Measurements from ENCODE around the gene RNF126. TPM values are rescaled to one million over a fixed set of nuclear protein-coding genes. Genes with fewer than 3 reads are reported as not detected.

RNF126 gene
- total RNA-seq, 4 donors from 2014 or later = 96.0 to 118 (median 106) TPM

DNA sequence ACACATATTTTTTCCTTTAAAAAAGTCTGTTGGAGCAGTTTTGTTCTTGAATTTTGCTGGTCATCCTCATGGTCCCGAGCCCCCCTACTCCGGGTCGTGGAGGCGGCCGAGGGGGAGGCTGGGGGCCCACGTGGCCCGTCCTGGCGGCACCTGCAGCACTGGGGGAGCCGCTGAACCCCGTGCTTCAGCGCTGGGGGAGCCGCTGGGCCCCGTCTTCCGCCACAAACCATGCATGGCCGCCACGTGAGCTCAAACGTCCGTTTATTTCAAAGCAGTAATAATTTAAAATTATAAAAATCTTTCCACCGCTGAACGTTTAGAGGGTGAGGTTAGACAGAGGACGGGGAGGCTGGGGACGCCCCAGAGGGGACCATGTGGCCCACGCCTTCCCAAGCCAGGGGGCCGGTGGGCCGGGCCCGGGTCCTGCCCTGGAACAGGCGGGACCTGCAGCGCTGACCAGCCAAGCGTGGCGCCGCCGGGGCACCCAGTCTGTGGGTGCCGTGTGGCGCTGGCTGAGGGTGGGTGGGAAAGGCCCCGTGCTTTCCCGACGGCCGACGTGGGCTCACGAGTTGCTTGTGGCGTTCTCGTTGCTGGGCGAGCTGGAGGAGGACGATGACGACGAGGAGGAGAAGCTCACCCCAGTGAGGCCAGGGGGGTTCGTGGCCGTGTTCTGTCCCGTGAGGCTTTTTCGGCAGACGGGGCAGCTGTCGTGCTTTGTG lies 15.3 kb downstream of the RNF126 start:
- H3K4me3 ChIP-seq = no peak overlapping the region

DNA sequence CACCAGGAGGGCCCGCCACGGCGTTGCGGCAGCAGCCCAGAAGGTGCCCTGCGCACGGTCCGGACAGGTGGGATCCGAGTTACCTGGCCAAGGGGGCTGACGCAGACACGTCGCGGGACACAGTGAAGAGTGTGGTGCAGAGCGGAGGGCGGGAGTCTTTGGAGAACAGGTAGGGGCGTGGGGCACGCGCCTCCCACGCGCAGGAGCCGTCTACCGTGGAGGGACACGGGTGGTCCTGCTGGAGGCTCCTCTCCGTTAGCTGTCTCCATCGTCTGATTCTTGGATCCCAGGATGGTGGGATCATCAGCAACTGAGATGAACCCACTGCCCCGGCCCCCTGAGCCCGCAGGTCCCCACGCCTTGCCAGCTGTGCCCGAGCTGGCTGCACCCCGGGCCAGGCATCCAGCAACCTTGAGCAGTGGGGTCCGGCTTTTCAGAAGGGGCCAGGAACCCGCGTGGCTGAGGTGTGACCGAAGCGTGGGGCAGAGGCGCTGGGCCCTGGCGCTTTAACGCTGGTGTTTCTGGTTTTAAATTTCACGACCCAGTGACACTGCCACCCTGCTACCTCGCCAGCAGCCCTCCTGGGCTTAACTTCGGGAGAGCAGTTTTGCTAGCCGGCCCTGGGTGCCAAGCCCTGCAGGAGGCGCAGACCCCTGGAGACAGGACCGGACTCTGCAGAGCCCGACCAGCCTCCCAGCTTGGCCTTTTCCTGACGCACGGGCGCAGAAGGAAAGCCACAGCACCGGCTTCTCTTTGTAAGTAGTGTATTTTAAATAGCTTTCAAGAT lies 16.0 kb downstream of the RNF126 start:
- H3K36me3 ChIP-seq = peaks cover 74% of the 10 kb centered on the region
- H3K9me3 ChIP-seq = no peaks in the 10 kb centered on the region
- no peak overlapping the region for H3K4me3 ChIP-seq
- TF ChIP-seq POLR2A (IDR thresholded peaks at IDR 0.05) (no peak), POLR2AphosphoS5 (IDR thresholded peaks at IDR 0.05) (no peak)
- WGBS = 93% methylated on average over 35 of the region's 48 CpGs
- no peak overlapping the region for H3K27ac ChIP-seq
- no peaks in the 10 kb centered on the region for H3K27me3 ChIP-seq
- no peaks in the 10 kb centered on the region for H3K4me1 ChIP-seq
- no peak for DNase-seq (ENCODE audit: low spot score in 2 of 2)

More for the DNA sequence above, 15.3 kb downstream of the RNF126 start:
- Histone ChIP-seq H3K27me3 (no peaks in the 10 kb centered on the region), H3K36me3 (peaks cover 81% of the 10 kb centered on the region), H3K27ac (no peak overlapping the region), H3K9me3 (no peaks in the 10 kb centered on the region), H3K4me1 (no peaks in the 10 kb centered on the region)
- 93% methylated on average over 27 of the region's 52 CpGs for WGBS
- DNase-seq (ENCODE audit: low spot score in 2 of 2) = no peak
- no peak for TF ChIP-seq EP300 (IDR thresholded peaks at IDR 0.05)

DNA sequence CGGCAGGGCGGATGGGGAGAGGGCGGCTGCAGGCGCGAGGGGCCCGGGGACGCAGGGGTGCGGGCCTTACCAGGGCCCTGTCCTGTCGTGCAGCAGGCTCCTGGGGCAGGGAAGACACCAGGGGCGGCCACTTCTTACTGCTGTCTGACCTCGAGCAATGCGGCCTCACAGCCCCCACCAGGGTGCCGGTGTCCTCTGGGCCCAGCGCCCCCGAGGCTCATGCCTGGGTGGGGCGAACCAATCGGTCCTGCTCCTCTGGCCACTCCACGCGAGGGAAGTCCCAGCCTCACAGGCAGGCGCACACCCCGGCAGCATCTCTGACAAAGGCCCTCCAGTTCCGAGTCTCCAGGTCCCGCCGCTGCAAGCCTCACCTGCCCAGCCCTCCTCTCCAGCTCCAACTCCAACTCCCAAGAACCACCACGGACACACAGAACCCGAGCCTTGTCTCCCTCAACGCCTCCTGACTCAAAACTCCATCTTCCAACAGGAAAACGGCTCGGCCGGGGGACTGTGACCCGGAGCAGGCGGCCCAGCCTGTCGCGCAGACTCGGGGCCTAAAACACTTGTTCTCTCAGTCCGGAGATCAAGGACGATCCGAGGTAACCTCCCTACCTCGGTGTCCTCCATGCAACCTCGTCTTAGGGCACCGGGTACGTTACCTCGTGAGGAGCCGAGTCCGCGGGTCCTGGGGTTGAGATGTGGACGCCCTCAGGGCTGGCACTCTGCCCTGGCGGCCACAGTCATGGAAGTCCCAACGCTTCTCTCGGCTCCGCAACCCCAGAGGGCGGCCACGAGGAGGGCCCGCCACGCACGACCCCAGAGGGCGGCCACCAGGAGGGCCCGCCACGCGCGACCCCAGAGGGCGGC lies 16.9 kb downstream of the RNF126 start:
- peak in 1 of 2 donors; percentile 63 for DNase-seq (ENCODE audit: low spot score in 2 of 2)
- Histone ChIP-seq H3K4me1 (no peaks in the 10 kb centered on the region), H3K9me3 (no peaks in the 10 kb centered on the region), H3K27me3 (no peaks in the 10 kb centered on the region), H3K4me3 (no peak overlapping the region), H3K27ac (no peak overlapping the region), H3K36me3 (peaks cover 66% of the 10 kb centered on the region)
- WGBS = 90% methylated on average over 34 of the region's 62 CpGs
- TF ChIP-seq POLR2A (IDR thresholded peaks at IDR 0.05) = no peak
- no peak for TF ChIP-seq POLR2AphosphoS5 (IDR thresholded peaks at IDR 0.05)
- TF ChIP-seq, protein P1, sequence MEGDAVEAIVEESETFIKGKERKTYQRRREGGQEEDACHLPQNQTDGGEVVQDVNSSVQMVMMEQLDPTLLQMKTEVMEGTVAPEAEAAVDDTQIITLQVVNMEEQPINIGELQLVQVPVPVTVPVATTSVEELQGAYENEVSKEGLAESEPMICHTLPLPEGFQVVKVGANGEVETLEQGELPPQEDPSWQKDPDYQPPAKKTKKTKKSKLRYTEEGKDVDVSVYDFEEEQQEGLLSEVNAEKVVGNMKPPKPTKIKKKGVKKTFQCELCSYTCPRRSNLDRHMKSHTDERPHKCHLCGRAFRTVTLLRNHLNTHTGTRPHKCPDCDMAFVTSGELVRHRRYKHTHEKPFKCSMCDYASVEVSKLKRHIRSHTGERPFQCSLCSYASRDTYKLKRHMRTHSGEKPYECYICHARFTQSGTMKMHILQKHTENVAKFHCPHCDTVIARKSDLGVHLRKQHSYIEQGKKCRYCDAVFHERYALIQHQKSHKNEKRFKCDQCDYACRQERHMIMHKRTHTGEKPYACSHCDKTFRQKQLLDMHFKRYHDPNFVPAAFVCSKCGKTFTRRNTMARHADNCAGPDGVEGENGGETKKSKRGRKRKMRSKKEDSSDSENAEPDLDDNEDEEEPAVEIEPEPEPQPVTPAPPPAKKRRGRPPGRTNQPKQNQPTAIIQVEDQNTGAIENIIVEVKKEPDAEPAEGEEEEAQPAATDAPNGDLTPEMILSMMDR (IDR thresholded peaks at IDR 0.05) = no peak
- TF ChIP-seq EP300 (IDR thresholded peaks at IDR 0.05) = no peak

DNA sequence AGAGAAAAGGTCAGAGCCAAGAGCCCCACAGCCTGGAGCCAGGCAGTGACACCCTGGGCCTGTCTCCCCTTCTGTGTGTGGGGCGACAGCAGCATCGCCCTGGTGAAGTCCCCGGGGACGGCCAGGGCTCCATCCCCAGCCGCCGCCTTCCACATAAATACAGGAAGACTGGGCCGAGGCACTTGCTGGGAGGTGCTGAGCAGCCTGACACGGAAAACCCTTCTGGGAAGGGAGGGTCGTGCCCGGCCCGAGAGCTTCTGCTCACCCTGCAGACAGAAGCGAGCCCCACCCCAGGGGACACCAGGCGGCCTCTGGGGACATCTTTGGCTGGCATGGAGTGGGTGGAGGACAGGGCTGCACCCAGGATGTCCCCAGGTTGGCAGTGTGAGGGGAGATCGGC lies 18.2 kb downstream of the RNF126 start:
- H3K4me3 ChIP-seq = no peak overlapping the region
- 100% methylated on average over 1 of the region's 14 CpGs for WGBS
- H3K27ac ChIP-seq = no peak overlapping the region
- peaks cover 3% of the 10 kb centered on the region for H3K4me1 ChIP-seq
- TF ChIP-seq POLR2AphosphoS5 (IDR thresholded peaks at IDR 0.05) (no peak), POLR2A (IDR thresholded peaks at IDR 0.05) (no peak), EP300 (IDR thresholded peaks at IDR 0.05) (no peak)
- TF ChIP-seq, protein P1 (IDR thresholded peaks at IDR 0.05) = no peak
- H3K36me3 ChIP-seq = peaks cover 55% of the 10 kb centered on the region
- no peaks in the 10 kb centered on the region for H3K27me3 ChIP-seq
- DNase-seq (ENCODE audit: low spot score in 2 of 2) = no peak
- H3K9me3 ChIP-seq = no peaks in the 10 kb centered on the region

DNA sequence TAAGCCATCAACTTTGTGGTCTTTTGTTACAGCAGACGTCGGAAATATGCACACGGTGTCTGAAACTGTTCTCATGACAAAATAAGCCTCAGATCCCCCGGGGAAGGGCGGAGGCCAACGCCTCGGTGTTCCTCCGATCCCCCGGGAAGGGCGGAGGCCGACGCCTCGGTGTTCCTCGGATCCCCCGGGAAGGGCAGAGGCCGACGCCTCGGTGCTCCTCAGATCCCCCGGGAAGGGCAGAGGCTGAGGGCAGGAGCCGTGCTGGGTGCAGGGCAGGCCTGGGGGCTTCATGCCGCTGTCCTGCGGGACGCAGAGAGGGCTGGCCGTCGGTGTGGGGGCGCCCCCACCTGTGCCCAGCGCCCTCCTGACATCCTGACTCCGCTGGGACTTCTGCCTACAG lies 18.7 kb downstream of the RNF126 start:
- no peak overlapping the region for H3K27ac ChIP-seq
- no peaks in the 10 kb centered on the region for H3K9me3 ChIP-seq
- no peak for TF ChIP-seq EP300 (IDR thresholded peaks at IDR 0.05)
- TF ChIP-seq POLR2A (IDR thresholded peaks at IDR 0.05) = no peak
- no peak for TF ChIP-seq POLR2AphosphoS5 (IDR thresholded peaks at IDR 0.05)
- no peak overlapping the region for H3K4me3 ChIP-seq
- 52% methylated on average over 14 of the region's 28 CpGs for WGBS
- DNase-seq (ENCODE audit: low spot score in 2 of 2) = no peak
- H3K4me1 ChIP-seq = peaks cover 4% of the 10 kb centered on the region
- peaks cover 51% of the 10 kb centered on the region for H3K36me3 ChIP-seq
- no peaks in the 10 kb centered on the region for H3K27me3 ChIP-seq

DNA sequence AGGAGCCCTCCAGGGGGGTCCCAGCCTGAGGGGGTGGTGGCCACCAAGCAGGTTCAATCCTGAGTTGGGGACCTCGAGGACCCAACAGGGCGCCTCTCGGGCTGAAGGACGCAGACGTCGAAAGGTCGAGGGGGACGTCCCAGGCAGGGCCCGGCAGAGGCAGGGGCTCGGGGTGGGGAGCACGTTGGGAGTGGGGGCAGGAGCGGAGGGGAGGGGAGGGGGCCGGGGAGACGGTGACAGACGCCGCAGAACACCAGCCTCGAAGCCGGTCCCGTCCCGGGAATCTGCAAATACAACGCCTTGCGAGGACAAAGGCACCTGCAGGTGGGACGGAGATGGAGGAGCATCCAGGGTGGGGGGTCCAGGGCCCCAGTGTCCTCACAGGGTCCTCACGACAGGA lies 19.3 kb downstream of the RNF126 start:
- H3K4me3 ChIP-seq = no peak overlapping the region
- peaks cover 11% of the 10 kb centered on the region for H3K4me1 ChIP-seq
- WGBS = 90% methylated on average over 24 of the region's 24 CpGs
- TF ChIP-seq POLR2A (IDR thresholded peaks at IDR 0.05) = no peak
- TF ChIP-seq, protein P1 (IDR thresholded peaks at IDR 0.05) = no peak
- no peak for TF ChIP-seq POLR2AphosphoS5 (IDR thresholded peaks at IDR 0.05)
- no peak for TF ChIP-seq EP300 (IDR thresholded peaks at IDR 0.05)
- H3K36me3 ChIP-seq = peaks cover 44% of the 10 kb centered on the region
- no peaks in the 10 kb centered on the region for H3K27me3 ChIP-seq
- no peak overlapping the region for H3K27ac ChIP-seq
- H3K9me3 ChIP-seq = no peaks in the 10 kb centered on the region
- no peak for DNase-seq (ENCODE audit: low spot score in 2 of 2)
